Measurements from ENCODE around the gene PACS2. TPM values are rescaled to one million over a fixed set of nuclear protein-coding genes. Genes with fewer than 3 reads are reported as not detected.
A peak's percentile ranks its signal among the peaks of the same experiment; 100 is the strongest.

PACS2 gene
- total RNA-seq, 4 donors from 2014 or later: 142 to 225 (median 183) TPM

GRCh38 chr14:105346876-105347586, 32.5 kb downstream of the PACS2 start:
- Histone ChIP-seq H3K27ac (peak overlapping the region in 1 of 4 donors; percentile 60), H3K27me3 (no peaks in the 10 kb centered on the region), H3K4me3 (no peak overlapping the region), H3K36me3 (peaks cover 0 to 33% (median 0%) of the 10 kb centered on the region in 3 donors), H3K4me1 (peaks cover 0 to 43% (median 7%) of the 10 kb centered on the region in 4 donors), H3K9me3 (no peaks in the 10 kb centered on the region)
- TF ChIP-seq CTCF (IDR thresholded peaks at IDR 0.05) (no peak), EP300 (IDR thresholded peaks at IDR 0.05) (peak in 1 of 2 donors; percentile 32)
- WGBS, 2 donors: 82 to 87% methylated on average over 7 to 9 of the region's 18 CpGs
- no peak for DNase-seq (ENCODE audit: low spot score in 2 of 2)

GRCh38 chr14:105347587-105347968, 33.0 kb downstream of the PACS2 start:
- no peak for DNase-seq (ENCODE audit: low spot score in 2 of 2)
- no peaks in the 10 kb centered on the region for H3K9me3 ChIP-seq
- no peak for TF ChIP-seq POLR2A (IDR thresholded peaks at IDR 0.05)
- no peak for TF ChIP-seq EP300 (IDR thresholded peaks at IDR 0.05)
- no peak for TF ChIP-seq CTCF (IDR thresholded peaks at IDR 0.05)
- peaks cover 0 to 39% (median 6%) of the 10 kb centered on the region in 4 donors for H3K4me1 ChIP-seq
- peak overlapping the region in 1 of 4 donors; percentile 60 for H3K27ac ChIP-seq
- peaks cover 0 to 33% (median 0%) of the 10 kb centered on the region in 3 donors for H3K36me3 ChIP-seq
- H3K4me3 ChIP-seq: no peak overlapping the region
- H3K27me3 ChIP-seq: no peaks in the 10 kb centered on the region
- WGBS, 2 donors: 82 to 86% methylated on average over 6 to 8 of the region's 8 CpGs

- peak overlapping the region in 2 of 4 donors; percentile 28 to 60 for H3K27ac ChIP-seq
- H3K9me3 ChIP-seq: no peaks in the 10 kb centered on the region
- no peak for DNase-seq (ENCODE audit: low spot score in 2 of 2)
- WGBS, 2 donors: 86 to 90% methylated on average over 10 to 26 of the region's 26 CpGs
- peaks cover 0 to 33% (median 0%) of the 10 kb centered on the region in 3 donors for H3K36me3 ChIP-seq
- TF ChIP-seq EP300 (IDR thresholded peaks at IDR 0.05): no peak
- TF ChIP-seq CTCF (IDR thresholded peaks at IDR 0.05): no peak
- no peak for TF ChIP-seq POLR2A (IDR thresholded peaks at IDR 0.05)
- H3K4me1 ChIP-seq: peaks cover 0 to 34% (median under 1%) of the 10 kb centered on the region in 4 donors
- no peaks in the 10 kb centered on the region for H3K27me3 ChIP-seq
- H3K4me3 ChIP-seq: no peak overlapping the region
Measured at GRCh38 chr14:105348169-105348944, 33.8 kb downstream of the PACS2 start.

GRCh38 chr14:105348945-105349699, 34.6 kb downstream of the PACS2 start:
- TF ChIP-seq POLR2A (IDR thresholded peaks at IDR 0.05) (no peak), CTCF (IDR thresholded peaks at IDR 0.05) (no peak), EP300 (IDR thresholded peaks at IDR 0.05) (no peak)
- no peak for DNase-seq (ENCODE audit: low spot score in 2 of 2)
- Histone ChIP-seq H3K27ac (no peak overlapping the region), H3K4me3 (no peak overlapping the region), H3K27me3 (no peaks in the 10 kb centered on the region), H3K36me3 (peaks cover 0 to 39% (median 0%) of the 10 kb centered on the region in 3 donors), H3K4me1 (peaks cover 0 to 28% (median 0%) of the 10 kb centered on the region in 4 donors), H3K9me3 (no peaks in the 10 kb centered on the region)
- WGBS, 2 donors: 83 to 86% methylated on average over 15 of the region's 19 CpGs
